GM18511 (cell line): ENCODE data around the gene TSGA10IP.

Source experiments
- ATAC-seq: cut with Tn5 transposase; IDR thresholded peaks from one replicate; pipeline ENCODE4 v1.9.1; 2021; ENCODE audit warnings: mild to moderate bottlenecking, moderate library complexity; ENCODE audit not compliant: unreplicated experiment

Gene TSGA10IP

DNA sequence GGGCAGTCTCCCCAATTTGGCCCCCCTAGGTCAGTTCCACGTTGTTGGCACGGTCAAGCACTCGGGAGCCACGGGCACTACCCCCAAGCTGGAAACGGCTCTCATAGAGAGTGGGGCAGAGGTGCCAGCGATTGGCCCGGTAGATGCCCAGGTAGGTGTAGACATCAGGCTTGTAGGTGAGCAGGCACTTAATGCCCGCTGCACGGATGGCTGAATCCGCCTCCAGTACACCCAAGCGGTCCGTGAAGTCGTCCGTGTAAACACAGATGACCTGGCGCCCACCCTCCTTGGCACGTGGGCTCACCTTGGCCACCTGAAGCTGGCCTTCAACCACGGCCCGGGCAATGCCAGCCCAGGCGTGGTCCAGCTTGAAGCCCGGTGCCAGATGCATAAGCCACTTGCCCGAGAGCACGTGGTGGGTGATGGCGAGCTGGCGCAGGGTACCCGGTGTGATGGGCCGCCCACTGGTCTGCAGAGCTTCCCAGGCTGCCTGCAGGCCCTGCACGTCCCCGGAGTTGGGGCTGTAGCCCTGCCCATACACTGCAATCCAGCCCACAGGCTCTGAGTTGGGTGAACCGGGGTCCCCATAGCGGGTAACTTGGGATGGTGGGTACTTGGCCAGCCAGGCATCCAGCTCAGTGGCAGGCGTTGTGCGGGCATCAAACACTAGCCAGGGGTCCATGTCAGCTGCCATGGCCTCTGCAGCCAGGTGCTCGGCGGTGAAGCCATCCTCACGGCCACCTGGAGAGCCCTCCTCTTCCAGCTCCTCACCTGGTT lies 27.7 kb upstream of the TSGA10IP start:
- no peak for ATAC-seq

DNA sequence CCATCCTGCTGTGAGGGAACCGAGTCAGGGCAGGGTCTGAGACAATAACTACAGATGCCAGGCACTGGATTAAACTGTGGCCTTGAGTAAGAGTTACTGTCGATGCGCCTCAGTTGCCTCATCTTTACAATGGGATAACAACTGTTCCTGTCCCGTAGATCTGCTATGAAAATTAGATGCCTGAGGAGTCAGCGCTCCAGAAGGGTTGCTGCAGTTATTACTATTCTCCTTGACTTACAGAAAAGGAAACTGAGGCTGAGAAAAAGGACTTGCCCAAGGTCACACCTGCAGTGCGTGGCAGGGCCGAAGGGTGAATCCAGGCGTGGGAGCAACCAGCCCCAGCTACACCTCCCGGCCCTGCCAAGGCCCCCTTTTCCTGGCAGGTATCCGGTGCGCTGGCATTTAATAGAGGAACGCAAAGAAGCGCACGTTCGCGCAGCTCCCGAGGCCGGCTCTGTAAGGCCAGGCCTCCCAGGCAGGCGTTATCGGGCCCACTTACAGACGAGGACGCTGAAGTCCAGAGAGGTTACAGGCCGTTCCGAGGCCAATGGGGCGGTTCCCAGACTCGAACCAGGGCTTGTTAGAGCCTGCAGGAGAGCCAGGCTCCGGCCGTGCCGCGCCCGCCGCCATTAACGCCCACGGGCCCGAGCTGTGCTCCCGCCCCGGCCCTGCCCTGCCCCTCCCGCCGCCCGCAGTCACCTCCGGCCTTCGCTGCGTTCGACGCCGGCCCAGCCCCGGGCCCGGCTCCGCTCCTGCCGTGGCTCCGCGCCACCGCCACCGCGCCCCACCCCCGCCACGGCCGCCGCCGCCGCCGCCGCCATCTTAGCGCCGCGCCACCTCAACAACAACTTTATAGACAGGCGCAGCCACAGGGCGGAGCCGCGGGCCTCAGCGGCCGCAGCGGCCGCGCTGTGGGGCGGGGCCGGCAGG lies 26.8 kb upstream of the TSGA10IP start, which contains the start of gene C11orf68:
Gene C11orf68, minus strand, starts transcription at position 852 of the 930 bp plus-strand sequence. Its CDS starts 31 bp downstream, at position 821.
- peak; percentile 65 for ATAC-seq

DNA sequence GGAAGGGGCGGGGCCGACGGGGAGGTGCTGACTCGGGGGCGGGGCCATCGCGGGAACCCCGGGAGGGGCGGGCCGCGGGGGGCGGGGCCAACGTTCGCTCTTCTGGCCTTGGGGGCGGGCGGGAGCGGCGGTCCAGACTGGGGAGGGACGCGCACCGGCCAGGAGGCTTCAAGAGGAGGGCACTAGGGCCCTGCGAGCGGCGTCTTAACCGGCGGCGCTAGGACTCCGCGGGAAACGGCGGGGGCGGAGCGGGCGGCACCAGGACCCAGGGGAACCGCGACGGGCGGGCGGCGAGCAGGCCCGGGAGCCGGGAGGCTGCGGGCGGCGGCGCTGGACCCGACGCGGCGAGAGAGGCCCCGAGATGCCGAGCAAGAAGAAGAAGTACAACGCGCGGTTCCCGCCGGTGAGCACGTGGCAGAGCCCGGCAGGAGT lies 26.1 kb upstream of the TSGA10IP start, which contains the start of gene DRAP1:
Gene DRAP1, plus strand, starts transcription at position 286 of the 432 bp plus-strand sequence. Its CDS starts 76 bp downstream, at position 362.
- ATAC-seq: peak; percentile 90

GRCh38 chr11:65919573-65920371 lies 25.5 kb upstream of the TSGA10IP start:
- peak; percentile 49 for ATAC-seq

- no peak for ATAC-seq
Measured at GRCh38 chr11:65920372-65920802, 24.9 kb upstream of the TSGA10IP start.

DNA sequence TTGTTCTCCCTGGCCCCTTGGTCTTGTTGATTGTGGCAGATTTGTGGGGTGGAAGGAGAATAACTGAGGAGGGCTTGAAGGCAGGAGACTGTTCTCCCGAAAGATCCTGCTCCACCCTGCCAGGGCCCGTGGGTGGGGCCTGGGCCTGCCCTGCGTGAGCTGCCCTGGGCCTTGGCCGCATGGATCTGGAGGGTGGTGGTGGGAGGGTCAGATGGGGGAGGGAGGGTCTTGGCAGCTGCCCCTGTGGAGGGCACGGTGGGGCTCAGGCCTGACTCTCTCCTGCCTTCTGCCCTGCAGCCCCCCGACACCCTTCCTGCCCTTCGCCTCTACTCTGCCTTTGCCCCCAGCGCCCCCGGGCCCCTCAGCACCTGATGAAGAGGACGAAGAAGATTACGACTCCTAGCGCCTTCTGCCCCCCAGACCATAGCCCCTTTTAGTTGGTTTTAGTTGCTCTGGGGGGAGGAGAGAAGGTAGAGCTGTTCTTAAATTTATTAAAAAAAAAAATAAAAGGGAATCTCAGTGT lies 24.2 kb upstream of the TSGA10IP start:
- no peak for ATAC-seq

DNA sequence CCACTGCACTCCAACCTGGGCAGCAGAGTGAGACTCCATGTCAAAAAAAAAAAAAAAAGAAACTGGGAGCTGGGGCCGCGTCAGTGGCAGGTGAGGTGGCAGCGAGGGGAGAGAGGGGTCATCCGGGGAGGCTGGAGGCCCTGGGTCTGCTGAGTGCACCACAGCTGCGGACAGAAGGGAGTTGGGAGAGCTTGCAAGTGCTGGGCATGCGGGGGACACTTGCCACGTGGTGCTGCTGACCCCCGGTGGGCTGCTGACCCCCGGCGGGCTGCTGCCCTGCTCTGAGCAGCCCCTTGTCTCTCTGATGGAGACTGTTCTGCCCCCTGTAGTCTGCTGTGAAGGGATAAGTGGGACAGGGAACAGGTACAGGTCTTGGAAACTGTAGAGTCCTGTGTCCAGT lies 23.4 kb upstream of the TSGA10IP start:
- no peak for ATAC-seq

GRCh38 chr11:65922565-65922964 lies 22.7 kb upstream of the TSGA10IP start:
- ATAC-seq: no peak

- no peak for ATAC-seq
Measured at GRCh38 chr11:65925397-65925796, 19.9 kb upstream of the TSGA10IP start.

- peak; percentile 76 for ATAC-seq
Measured at GRCh38 chr11:65927904-65928397, 17.3 kb upstream of the TSGA10IP start.

GRCh38 chr11:65928667-65929066 lies 16.6 kb upstream of the TSGA10IP start:
- ATAC-seq: no peak

- no peak for ATAC-seq
Measured at GRCh38 chr11:65931773-65932557, 13.3 kb upstream of the TSGA10IP start.

DNA sequence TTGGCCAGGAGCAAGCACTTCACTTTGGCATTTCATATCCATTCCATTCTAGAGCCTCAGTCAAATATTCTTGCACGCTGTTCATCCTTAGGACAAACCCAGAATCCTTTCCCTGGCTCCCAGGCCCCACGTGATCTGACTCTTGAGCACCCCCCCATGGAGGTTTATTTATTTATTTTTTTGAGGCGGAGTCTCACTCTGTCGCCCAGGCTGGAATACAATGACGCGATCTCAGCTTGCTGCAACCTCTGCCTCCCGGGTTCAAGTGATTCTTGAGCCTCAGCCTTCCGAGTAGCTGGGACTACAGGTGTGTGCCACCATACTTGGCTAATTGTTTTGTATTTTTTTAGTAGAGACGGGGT lies 12.7 kb upstream of the TSGA10IP start:
- ATAC-seq: no peak

DNA sequence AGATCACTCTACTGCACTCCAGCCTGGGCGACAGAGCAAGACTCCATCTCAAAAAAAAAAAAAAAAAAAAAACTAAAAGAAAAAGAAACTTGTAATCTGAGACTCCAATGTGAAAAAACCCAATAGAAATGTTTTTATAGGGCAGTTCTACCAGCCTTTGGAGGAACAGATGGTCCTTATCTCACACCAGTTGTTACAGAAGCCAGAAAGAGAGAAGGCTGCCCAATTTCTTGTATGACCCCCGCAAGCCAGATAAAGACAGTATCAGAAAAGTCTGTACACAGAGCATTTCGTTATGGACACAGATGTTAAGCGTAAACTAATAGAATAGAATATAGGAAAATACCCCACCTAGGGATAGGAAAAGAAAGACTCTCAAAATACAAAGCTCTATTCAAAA lies 11.3 kb upstream of the TSGA10IP start:
- ATAC-seq: no peak

DNA sequence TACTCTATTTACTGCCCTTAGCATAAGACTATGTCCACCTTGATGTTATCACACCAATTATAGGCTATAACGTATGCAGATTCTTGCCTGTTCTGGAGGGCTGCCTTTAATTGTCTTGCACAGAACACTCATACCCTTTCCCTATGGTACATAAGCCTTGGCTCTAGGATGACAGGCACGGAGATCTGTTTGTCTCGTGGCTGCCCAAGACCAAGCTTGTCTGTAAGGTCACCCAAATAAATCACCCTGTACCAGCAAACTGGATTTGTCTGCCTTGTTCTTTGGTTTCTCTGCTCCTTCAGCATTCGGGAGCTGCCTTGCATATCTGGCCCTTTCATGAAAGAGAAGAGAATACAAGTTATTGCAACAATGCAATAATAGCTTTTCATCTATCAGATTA lies 7.5 kb upstream of the TSGA10IP start:
- no peak for ATAC-seq

- ATAC-seq: no peak
Measured at GRCh38 chr11:65941720-65942310, 3.5 kb upstream of the TSGA10IP start.

DNA sequence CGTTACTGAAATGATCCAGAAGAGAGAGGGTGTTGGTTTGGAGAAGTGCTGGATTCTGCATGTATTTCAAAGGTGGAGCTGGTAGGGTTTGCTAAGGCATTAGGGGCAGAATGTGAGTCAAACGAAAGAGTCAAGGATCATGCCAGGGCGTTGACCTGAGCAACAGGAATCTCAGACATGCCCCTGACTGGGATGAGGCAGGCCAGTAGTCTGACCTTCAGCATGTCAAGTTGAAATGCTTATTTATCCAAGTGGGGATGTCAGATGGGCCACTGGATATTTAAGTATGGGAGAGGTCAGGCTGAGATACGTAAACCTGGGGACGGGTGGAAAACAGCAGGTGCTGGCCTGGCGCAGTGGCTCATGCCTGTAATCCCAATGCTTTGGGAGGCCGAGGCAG lies 2.7 kb upstream of the TSGA10IP start:
- no peak for ATAC-seq

GRCh38 chr11:65944191-65944590 lies 1.1 kb upstream of the TSGA10IP start:
- ATAC-seq: no peak

DNA sequence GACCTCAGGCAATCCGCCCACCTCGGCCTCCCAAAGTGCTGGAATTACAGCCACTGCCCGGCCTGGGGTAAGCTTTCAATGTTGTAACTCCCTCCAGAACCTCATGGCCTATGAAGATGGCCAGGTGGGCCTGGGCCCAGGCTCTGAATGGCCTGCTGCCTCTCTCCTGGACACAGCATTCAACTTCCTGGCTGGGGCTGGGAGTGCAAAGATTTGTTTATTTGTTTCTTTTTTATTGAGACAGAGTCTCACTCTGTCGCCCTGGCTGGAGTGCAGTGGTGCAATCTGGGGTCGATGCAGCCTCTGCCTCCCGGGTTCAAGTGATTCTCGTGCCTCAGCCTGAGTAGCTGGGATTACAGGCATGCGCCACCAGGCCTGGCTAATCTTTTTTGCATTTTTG lies 513 bp upstream of the TSGA10IP start:
- no peak for ATAC-seq
